IPS DF 19.7 (cell line): ENCODE data around the gene SELENOW.
A peak's percentile ranks its signal among the peaks of the same experiment; 100 is the strongest.
"Not testable (repeated sequence)": the region's sequence is repeated elsewhere in the genome, so short reads cannot be mapped to it uniquely, and the experiment has no call there.

Experiments used
- DNase-seq: peaks from one replicate; pipeline ENCODE4 v3.0.0-alpha.2; 2013; ENCODE audit warnings: low read depth, low spot score

The SELENOW gene

GRCh38 chr19:47778049-47778953 is at the start of gene SELENOW:
TSS of gene SELENOW (plus strand) at chr19:47778703. CDS start at chr19:47778786, 83 bp downstream.
- peak; percentile 68 for DNase-seq

- no peak for DNase-seq
Measured at GRCh38 chr19:47729468-47729798, 49.1 kb upstream of the SELENOW start.

- no peak for DNase-seq
Measured at GRCh38 chr19:47729799-47730520, 48.5 kb upstream of the SELENOW start.

GRCh38 chr19:47730521-47730889 is 48.0 kb upstream of the SELENOW start:
- DNase-seq, result no peak

- DNase-seq, result no peak
Measured at GRCh38 chr19:47730910-47731309, 47.6 kb upstream of the SELENOW start.

GRCh38 chr19:47735131-47735530 is 43.4 kb upstream of the SELENOW start:
- DNase-seq, result no peak

- no peak for DNase-seq
Measured at GRCh38 chr19:47740866-47741519, 37.5 kb upstream of the SELENOW start.

GRCh38 chr19:47741544-47742140 is 36.9 kb upstream of the SELENOW start:
- DNase-seq, result no peak

- no peak for DNase-seq
Measured at GRCh38 chr19:47742634-47743033, 35.9 kb upstream of the SELENOW start.

GRCh38 chr19:47745010-47745901 is 33.2 kb upstream of the SELENOW start, which contains the start of gene NOP53:
TSS of gene NOP53 (plus strand) at chr19:47745546. CDS start at chr19:47745560, 14 bp downstream.
- no peak for DNase-seq

- DNase-seq, result not testable (repeated sequence)
Measured at GRCh38 chr19:47746129-47746528, 32.4 kb upstream of the SELENOW start.

- no peak for DNase-seq
Measured at GRCh38 chr19:47749326-47749725, 29.2 kb upstream of the SELENOW start.

GRCh38 chr19:47750752-47751151 is 27.8 kb upstream of the SELENOW start:
- no peak for DNase-seq

- no peak for DNase-seq
Measured at GRCh38 chr19:47752440-47753211, 25.9 kb upstream of the SELENOW start.

GRCh38 chr19:47754206-47755064 is 24.1 kb upstream of the SELENOW start:
- no peak for DNase-seq

- DNase-seq, result no peak
Measured at GRCh38 chr19:47755065-47755761, 23.3 kb upstream of the SELENOW start.

GRCh38 chr19:47755762-47756626 is 22.5 kb upstream of the SELENOW start:
- no peak for DNase-seq

- no peak for DNase-seq
Measured at GRCh38 chr19:47756627-47756929, 21.9 kb upstream of the SELENOW start.
